K562 (cell line): Measurements from ENCODE around the gene PKD1L1. TPM values are rescaled to one million over a fixed set of nuclear protein-coding genes. Genes with fewer than 3 reads are reported as not detected.

Source experiments
- ATAC-seq: fragments of 200-7000 bp; cut with Tn5 transposase; 3 replicates; pipeline ENCODE4 v1.9.1; 2020; ENCODE audit warnings: moderate library complexity
- BruUV-seq: library from RNA; stranded (reverse); fragments of 400-500 nt; replicated peaks from 2 replicates; lab custom pipeline; 2021; lab: Mats Ljungman, UMichigan
- CTCF ChIA-PET: fragments of 300-600 bp; formaldehyde crosslinking; extraction: SDS; loops from one replicate; lab custom pipeline; 2021; ENCODE audit warnings: low intra/inter-chr PET ratio; lab: Yijun Ruan, JAX
- POLR2A ChIA-PET: fragments of 300-600, 350-650 bp; sonication (Branson Sonifier 250); formaldehyde crosslinking; extraction: SDS; loops from one replicate; lab custom pipeline; 2021; ENCODE audit warnings: antibody characterized with exemption, inconsistent platforms; lab: Yijun Ruan, JAX
- DNase-seq, 4 experiments: peaks; one replicate each; pipeline versions ENCODE4 v3.0.0 to v3.0.0-alpha.2; 2011 to 2018; ENCODE audit warnings: low spot score in 3 of 4, mixed read lengths in 3 of 4; ENCODE audit errors: extremely low read depth in 1 of 4
- FAIRE-seq: peaks from 2 replicates; lab custom pipeline; 2011; peaks lifted over from hg19 to GRCh38; lab: Jason Lieb, UNC
- H2AFZ ChIP-seq: 2 replicates; pipeline ENCODE4 v1.6.0; 2011; ENCODE audit warnings: low read depth, low read length, control low read depth, inconsistent platforms
- H3K27ac ChIP-seq: fragments of 200-600 bp; 3 replicates; pipeline ENCODE4 v1.8.0; 2011; ENCODE audit warnings: low read depth, mild to moderate bottlenecking, control low read depth, inconsistent platforms, low read length, moderate library complexity, mixed read lengths; ENCODE audit errors: extremely low read depth
- H3K27me3 ChIP-seq, 2 experiments: fragments of 300-600 bp in 1 of 2; 2 replicates in 1 of 2; 3 replicates in 1 of 2; pipeline versions ENCODE4 v1.6.0 to v1.8.0; 2011; ENCODE audit warnings: inconsistent platforms in 2 of 2, low read length in 2 of 2, mild to moderate bottlenecking in 1 of 2, mixed read lengths in 1 of 2, moderate library complexity in 1 of 2; ENCODE audit not compliant: control insufficient read depth in 2 of 2, insufficient read depth in 2 of 2
- H3K36me3 ChIP-seq: fragments of 300-600 bp; 3 replicates; pipeline ENCODE4 v1.8.0; 2011; ENCODE audit warnings: mild to moderate bottlenecking, low read length, inconsistent platforms; ENCODE audit not compliant: control insufficient read depth, insufficient read depth
- H3K4me1 ChIP-seq, 2 experiments: fragments of 200-600 bp in 1 of 2; replicated peaks in 1 of 2; 2 replicates in 1 of 2; 3 replicates in 1 of 2; pipeline versions ENCODE4 v1.5.1 to v1.8.0; 2011; ENCODE audit warnings: inconsistent platforms in 2 of 2, low read length in 2 of 2, mild to moderate bottlenecking in 1 of 2, mixed read lengths in 1 of 2, moderate library complexity in 1 of 2; ENCODE audit not compliant: control insufficient read depth in 2 of 2, insufficient read depth in 2 of 2
- H3K4me2 ChIP-seq: 2 replicates; pipeline ENCODE4 v1.6.1; 2011; ENCODE audit warnings: low read length, control low read depth, inconsistent platforms, mixed read lengths; ENCODE audit not compliant: insufficient read depth
- H3K4me3 ChIP-seq: fragments of 200-600 bp; sonication (generic), shearing (Covaris generic); 2 replicates; pipeline ENCODE4 v1.5.1; 2016; ENCODE audit warnings: control low read depth, inconsistent platforms
- H3K79me2 ChIP-seq: fragments of 200-600 bp; 3 replicates; pipeline ENCODE4 v1.8.0; 2011; ENCODE audit warnings: low read length, inconsistent platforms; ENCODE audit not compliant: control insufficient read depth, insufficient read depth
- H3K9ac ChIP-seq, 2 experiments: 2 replicates each; pipeline versions ENCODE4 v1.6.0 to v1.6.1; 2011; ENCODE audit warnings: low read depth in 2 of 2, low read length in 2 of 2, control low read depth in 1 of 2, inconsistent platforms in 1 of 2, mild to moderate bottlenecking in 1 of 2, mixed read lengths in 1 of 2; ENCODE audit not compliant: insufficient read depth in 1 of 2
- H3K9me1 ChIP-seq: one replicate; pipeline ENCODE4 v1.6.0; 2011; ENCODE audit warnings: inconsistent platforms, mild to moderate bottlenecking, low read length, moderate library complexity; ENCODE audit not compliant: control insufficient read depth, insufficient read depth
- H3K9me3 ChIP-seq: replicated peaks from 2 replicates; pipeline ENCODE4 v1.5.1; 2011; ENCODE audit warnings: low read depth, low read length, inconsistent platforms; ENCODE audit not compliant: control insufficient read depth, insufficient read depth
- H4K20me1 ChIP-seq: replicated peaks from 2 replicates; pipeline ENCODE4 v1.6.1; 2011; ENCODE audit warnings: low read length, inconsistent platforms, mixed read lengths; ENCODE audit not compliant: control insufficient read depth, insufficient read depth
- GATA2 ChIP-seq: sonication (generic); formaldehyde crosslinking; IDR thresholded peaks from 2 replicates; pipeline ENCODE4 v1.4.0; 2020; ENCODE audit warnings: mild to moderate bottlenecking, missing genetic modification reagents
- KAT2B ChIP-seq: IDR thresholded peaks from one replicate; pipeline ENCODE4 v1.6.1; 2012; ENCODE audit warnings: low read depth, mild to moderate bottlenecking, control low read depth, inconsistent platforms, low read length, moderate library complexity
- OTX1 ChIP-seq: fragments of 450-650 bp; formaldehyde crosslinking; IDR thresholded peaks from 2 replicates; pipeline ENCODE4 v1.4.0; 2022; ENCODE audit warnings: mild to moderate bottlenecking
- WGBS: fragments of 100-300 bp; shearing (Covaris generic); methylation state at CpG from one replicate; pipeline ENCODE4 v1.1.6; 2016; ENCODE audit warnings: low coverage, mixed read lengths; ENCODE audit not compliant: insufficient coverage; ENCODE audit errors: missing lambda C conversion rate; 5-methylcytosine and 5-hydroxymethylcytosine counted together
- in situ Hi-C: fragments of 300-500 bp; cut with MboI; formaldehyde crosslinking; loops from 4 replicates; pipeline ENCODE4 v1.15.0; 2018; ENCODE audit warnings: inconsistent platforms, mixed read lengths
- intact Hi-C: fragments of 100-400 bp; cut with micrococcal nuclease; formaldehyde crosslinking; loops from 2 replicates; pipeline ENCODE4 v1.14.2; 2022
- polyA plus RNA-seq, 8 experiments: library from polyadenylated mRNA; depleted of rRNA in 4 of 8; stranded (reverse) in 5 of 8; unstranded in 3 of 8; fragments of >200 nt; fragmentation: Nextera tagmentation in 2 of 8; fragmentation: Illumina TruSeq in 1 of 8; extraction: Ambion mirVana in 2 of 8; extraction: Trizol in 1 of 8; gene quantifications; 2 replicates each; pipeline versions ENCODE4 v1.2.1 to v1.2.3, GENCODE V29; 2011 to 2014; ENCODE audit warnings: inconsistent platforms in 1 of 8, missing spikeins in 1 of 8
- total RNA-seq, 7 experiments: library from RNA; depleted of rRNA in 6 of 7; stranded (reverse); fragments of >200 nt in 6 of 7; fragmentation: Illumina TruSeq in 2 of 7; extraction: Trizol in 2 of 7; gene quantifications; 2 replicates each; pipeline versions ENCODE4 v1.2.1 to v1.2.3, GENCODE V29; 2011 to 2021; ENCODE audit warnings: low replicate concordance in 1 of 7
- TF ChIP-seq, protein P1 (sequence below): fragments of 150-350 bp; IDR thresholded peaks from 2 replicates; pipeline ENCODE4 v1.6.1; 2014; ENCODE audit warnings: low read depth, mild to moderate bottlenecking, low read length, borderline replicate concordance

The PKD1L1 gene
- total and polyA plus RNA-seq, 9 of the 15 experiments (the other 6 are each of a cell fraction or from before 2014, with no cell fraction given), result 0.01 to 0.02 TPM; not detected in 7

GRCh38 chr7:47875998-47876744 is 72.1 kb downstream of the PKD1L1 start:
- no peaks in the 10 kb centered on the region for H3K4me1 ChIP-seq
- no peaks in the 10 kb centered on the region for H3K79me2 ChIP-seq
- TF ChIP-seq KAT2B (no peak), GATA2 (CRISPR knock-in tag) (no peak)
- no peaks in the 10 kb centered on the region for H3K36me3 ChIP-seq
- BruUV-seq, result no TSS peak
- 0% methylated on average over 2 of the region's 2 CpGs for WGBS
- DNase-seq (no peak), ATAC-seq (no peak), FAIRE-seq (no peak)
- H3K27me3 ChIP-seq, result peaks cover 0 to 13% of the 10 kb centered on the region in 2 experiments; a peak in 4 of 5 replicates
- no peaks in the 10 kb centered on the region for H3K9me1 ChIP-seq
- no peaks in the 10 kb centered on the region for H4K20me1 ChIP-seq
- H3K27ac ChIP-seq, result no peak overlapping the region
- ChIA-PET POLR2A (no interaction called here), CTCF (no interaction called here)
- H3K4me2 ChIP-seq, result no peak overlapping the region
- no peak overlapping the region for H3K4me3 ChIP-seq
- no peaks in the 10 kb centered on the region for H3K9me3 ChIP-seq
- no peak overlapping the region for H2AFZ ChIP-seq
- intact Hi-C loops (no loop called here), in situ Hi-C loops (no loop called here)
- no peak overlapping the region for H3K9ac ChIP-seq

DNA sequence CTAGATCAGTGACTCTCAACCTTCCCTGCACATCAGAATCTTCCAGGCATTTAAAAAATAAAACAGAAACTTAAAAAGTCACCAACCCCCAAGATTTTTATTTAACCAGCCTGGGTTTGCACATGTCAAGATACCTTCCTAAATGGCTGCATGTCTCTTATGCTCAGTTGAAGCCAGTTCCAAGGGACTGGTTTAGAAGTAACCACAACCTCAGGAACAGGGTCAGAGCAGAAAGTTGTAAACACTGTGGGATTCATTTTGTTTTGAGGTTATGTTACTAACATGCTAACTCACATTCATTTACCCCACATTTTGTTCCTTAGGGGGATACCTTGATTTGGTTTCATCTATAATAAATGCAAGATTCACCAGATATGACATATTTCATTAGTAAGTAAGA is 72.9 kb downstream of the PKD1L1 start:
- ChIA-PET CTCF (no interaction called here), POLR2A (no interaction called here)
- no peaks in the 10 kb centered on the region for H3K79me2 ChIP-seq
- H3K27me3 ChIP-seq, result peaks cover 0 to 13% of the 10 kb centered on the region in 2 experiments; a peak in 3 of 5 replicates
- intact Hi-C loops, result no loop called here
- no peak for FAIRE-seq
- H3K9ac ChIP-seq, result no peak overlapping the region
- no peaks in the 10 kb centered on the region for H3K36me3 ChIP-seq
- no peaks in the 10 kb centered on the region for H3K4me1 ChIP-seq
- in situ Hi-C loops, result no loop called here
- no peak overlapping the region for H3K4me2 ChIP-seq
- H3K27ac ChIP-seq, result no peak overlapping the region
- H2AFZ ChIP-seq, result no peak overlapping the region
- H3K9me3 ChIP-seq, result no peaks in the 10 kb centered on the region
- no peaks in the 10 kb centered on the region for H3K9me1 ChIP-seq
- H3K4me3 ChIP-seq, result no peak overlapping the region
- no peaks in the 10 kb centered on the region for H4K20me1 ChIP-seq
- DNase-seq, result no peak
- no peak for TF ChIP-seq OTX1 (CRISPR knock-in tag)
- TF ChIP-seq, protein P1, sequence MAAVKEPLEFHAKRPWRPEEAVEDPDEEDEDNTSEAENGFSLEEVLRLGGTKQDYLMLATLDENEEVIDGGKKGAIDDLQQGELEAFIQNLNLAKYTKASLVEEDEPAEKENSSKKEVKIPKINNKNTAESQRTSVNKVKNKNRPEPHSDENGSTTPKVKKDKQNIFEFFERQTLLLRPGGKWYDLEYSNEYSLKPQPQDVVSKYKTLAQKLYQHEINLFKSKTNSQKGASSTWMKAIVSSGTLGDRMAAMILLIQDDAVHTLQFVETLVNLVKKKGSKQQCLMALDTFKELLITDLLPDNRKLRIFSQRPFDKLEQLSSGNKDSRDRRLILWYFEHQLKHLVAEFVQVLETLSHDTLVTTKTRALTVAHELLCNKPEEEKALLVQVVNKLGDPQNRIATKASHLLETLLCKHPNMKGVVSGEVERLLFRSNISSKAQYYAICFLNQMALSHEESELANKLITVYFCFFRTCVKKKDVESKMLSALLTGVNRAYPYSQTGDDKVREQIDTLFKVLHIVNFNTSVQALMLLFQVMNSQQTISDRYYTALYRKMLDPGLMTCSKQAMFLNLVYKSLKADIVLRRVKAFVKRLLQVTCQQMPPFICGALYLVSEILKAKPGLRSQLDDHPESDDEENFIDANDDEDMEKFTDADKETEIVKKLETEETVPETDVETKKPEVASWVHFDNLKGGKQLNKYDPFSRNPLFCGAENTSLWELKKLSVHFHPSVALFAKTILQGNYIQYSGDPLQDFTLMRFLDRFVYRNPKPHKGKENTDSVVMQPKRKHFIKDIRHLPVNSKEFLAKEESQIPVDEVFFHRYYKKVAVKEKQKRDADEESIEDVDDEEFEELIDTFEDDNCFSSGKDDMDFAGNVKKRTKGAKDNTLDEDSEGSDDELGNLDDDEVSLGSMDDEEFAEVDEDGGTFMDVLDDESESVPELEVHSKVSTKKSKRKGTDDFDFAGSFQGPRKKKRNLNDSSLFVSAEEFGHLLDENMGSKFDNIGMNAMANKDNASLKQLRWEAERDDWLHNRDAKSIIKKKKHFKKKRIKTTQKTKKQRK, result no peak
- TF ChIP-seq, all 486 proteins: peak for 0
- no TSS peak for BruUV-seq
- no peak for ATAC-seq
